Subcutaneous abdominal adipose tissue (tissue), 5 donors: ENCODE measurements around the gene TBRG1.
A peak's percentile ranks its signal among the peaks of the same experiment; 100 is the strongest.

Experiments
- H3K27ac ChIP-seq: one replicate; pipeline ENCODE4 v1.7.0; 2013; ENCODE audit warnings: low read depth, mild to moderate bottlenecking, inconsistent platforms, low read length, moderate library complexity
- H3K27me3 ChIP-seq, 5 donors: one replicate each; pipeline ENCODE4 v1.7.0; 2013; ENCODE audit warnings: low read length in 5 of 5, inconsistent platforms in 1 of 5; ENCODE audit not compliant: control insufficient read depth in 5 of 5, insufficient read depth in 4 of 5
- H3K36me3 ChIP-seq, 5 donors: one replicate each; pipeline ENCODE4 v1.7.0; 2013; ENCODE audit warnings: low read length in 5 of 5; ENCODE audit not compliant: control insufficient read depth in 5 of 5, insufficient read depth in 5 of 5
- H3K4me1 ChIP-seq, 5 donors: one replicate each; pipeline ENCODE4 v1.7.0; 2013; ENCODE audit warnings: low read length in 5 of 5, mild to moderate bottlenecking in 3 of 5, moderate library complexity in 1 of 5; ENCODE audit not compliant: control insufficient read depth in 5 of 5, insufficient read depth in 5 of 5
- H3K4me3 ChIP-seq, 5 donors: one replicate each; pipeline ENCODE4 v1.7.0; 2013; ENCODE audit warnings: low read length in 5 of 5, low read depth in 1 of 5
- H3K9ac ChIP-seq, 5 donors: one replicate each; pipeline ENCODE4 v1.7.0; 2013; ENCODE audit warnings: low read length in 5 of 5, mild to moderate bottlenecking in 4 of 5, moderate library complexity in 3 of 5
- H3K9me3 ChIP-seq, 5 donors: one replicate each; pipeline ENCODE4 v1.7.0; 2013; ENCODE audit warnings: low read length in 5 of 5; ENCODE audit not compliant: control insufficient read depth in 5 of 5
- donor health status: healthy.
- donor health status: healthy.
- donor health status: healthy.
- donor health status: healthy.
- donor health status: healthy.

Gene TBRG1

DNA sequence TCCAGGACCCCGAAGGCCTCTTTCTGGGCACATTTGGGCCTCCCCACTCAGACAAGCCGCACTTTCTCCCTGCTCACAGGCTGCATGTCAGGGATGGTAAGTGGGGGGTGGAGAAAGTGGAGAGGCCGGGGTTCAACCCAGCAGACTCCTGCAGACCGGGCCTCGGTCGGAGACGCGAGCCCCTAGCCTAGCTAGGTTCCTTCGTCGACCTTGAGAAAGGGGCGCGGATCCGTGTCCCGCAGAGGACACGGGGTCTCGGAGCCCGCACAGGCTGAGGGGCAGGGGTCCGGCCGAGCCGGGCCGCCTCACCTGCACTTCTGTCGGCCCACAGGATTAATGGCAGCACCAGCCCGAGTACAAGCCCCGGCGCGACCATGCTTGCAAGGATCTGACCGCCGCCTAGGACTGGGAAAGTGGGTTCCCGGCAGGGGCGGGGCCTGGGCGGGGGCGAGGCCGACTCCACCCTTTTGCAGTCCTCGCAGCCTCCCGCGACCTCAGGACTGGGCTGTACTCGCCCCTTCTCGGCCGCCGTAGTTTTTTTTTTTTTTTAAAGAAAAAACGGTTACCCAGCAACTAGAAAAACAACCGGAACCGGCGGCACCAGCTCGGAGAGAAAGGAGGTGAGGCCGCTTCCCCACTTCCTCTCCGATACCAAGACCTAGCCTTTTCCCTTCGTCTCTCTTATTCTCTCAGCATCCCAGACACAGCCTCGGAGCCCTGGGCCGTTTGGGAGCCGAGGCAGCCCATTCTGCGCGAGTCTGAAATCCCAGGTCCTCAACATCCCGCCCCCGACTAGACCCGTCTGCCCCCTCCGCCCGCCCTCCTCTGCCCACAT, 50.9 kb downstream of the TBRG1 start, which contains the start of the genes SIAE and SPA17:
SIAE (minus strand) TSS at position 407 of the 835 bp plus-strand sequence; CDS start at position 376, 31 bp downstream.
SPA17 (plus strand) TSS at position 572 of the 835 bp plus-strand sequence. CDS start 1,361 bp downstream, outside the sequence.
- Histone ChIP-seq H3K9me3 (no peaks in the 10 kb centered on the region), H3K27me3 (no peaks in the 10 kb centered on the region), H3K4me3 (peak within 1 kb of the TSS; percentile 58 to 85 (median 79)), H3K9ac (peak within 1 kb of the TSS; percentile 48 to 91 (median 83)), H3K27ac (peak within 1 kb of the TSS; percentile 83), H3K4me1 (peaks cover 0 to 30% (median 24%) of the 10 kb centered on the region in 5 donors), H3K36me3 (peaks cover 0 to 3% (median 0%) of the 10 kb centered on the region in 5 donors)

DNA sequence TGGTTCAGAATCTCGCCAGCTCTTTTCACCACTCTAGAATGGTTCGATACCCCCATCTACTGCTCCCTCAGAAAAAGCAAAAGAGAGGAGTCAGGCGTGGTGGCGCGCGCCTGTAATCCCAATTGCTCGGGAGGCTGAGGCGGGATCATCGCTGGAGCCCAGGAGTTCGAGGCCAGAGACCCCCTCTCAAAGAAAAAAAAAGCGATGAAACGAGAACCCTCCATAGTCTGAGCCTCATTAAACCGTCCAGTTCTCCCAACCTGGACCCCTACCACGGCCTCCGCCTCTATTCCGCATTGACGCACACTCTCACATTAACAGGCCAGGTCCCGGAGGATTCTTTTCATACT, 51.5 kb downstream of the TBRG1 start:
- Histone ChIP-seq H3K4me1 (peaks cover 0 to 30% (median 24%) of the 10 kb centered on the region in 5 donors), H3K27me3 (no peaks in the 10 kb centered on the region), H3K9me3 (no peaks in the 10 kb centered on the region), H3K4me3 (peak overlapping the region; percentile 55 to 79 (median 75)), H3K36me3 (no peaks in the 10 kb centered on the region), H3K9ac (peak overlapping the region in 3 of 5 donors; percentile 8 to 75 (median 56)), H3K27ac (no peak overlapping the region)

GRCh38 chr11:124674571-124674970, 51.9 kb downstream of the TBRG1 start:
- H3K9me3 ChIP-seq = no peaks in the 10 kb centered on the region
- H3K27me3 ChIP-seq = no peaks in the 10 kb centered on the region
- peak overlapping the region in 1 of 5 donors; percentile 75 for H3K9ac ChIP-seq
- peaks cover 0 to 30% (median 24%) of the 10 kb centered on the region in 5 donors for H3K4me1 ChIP-seq
- H3K27ac ChIP-seq = no peak overlapping the region
- H3K36me3 ChIP-seq = no peaks in the 10 kb centered on the region
- H3K4me3 ChIP-seq = peak overlapping the region; percentile 55 to 79 (median 75)

- no peak overlapping the region for H3K9ac ChIP-seq
- H3K9me3 ChIP-seq = no peaks in the 10 kb centered on the region
- no peaks in the 10 kb centered on the region for H3K36me3 ChIP-seq
- H3K4me3 ChIP-seq = no peak overlapping the region
- peak overlapping the region; percentile 48 for H3K27ac ChIP-seq
- H3K4me1 ChIP-seq = peaks cover 0 to 30% (median 24%) of the 10 kb centered on the region in 5 donors
- H3K27me3 ChIP-seq = no peaks in the 10 kb centered on the region
These were observed 53.7 kb downstream of the TBRG1 start for GRCh38 chr11:124676386-124676785.

DNA sequence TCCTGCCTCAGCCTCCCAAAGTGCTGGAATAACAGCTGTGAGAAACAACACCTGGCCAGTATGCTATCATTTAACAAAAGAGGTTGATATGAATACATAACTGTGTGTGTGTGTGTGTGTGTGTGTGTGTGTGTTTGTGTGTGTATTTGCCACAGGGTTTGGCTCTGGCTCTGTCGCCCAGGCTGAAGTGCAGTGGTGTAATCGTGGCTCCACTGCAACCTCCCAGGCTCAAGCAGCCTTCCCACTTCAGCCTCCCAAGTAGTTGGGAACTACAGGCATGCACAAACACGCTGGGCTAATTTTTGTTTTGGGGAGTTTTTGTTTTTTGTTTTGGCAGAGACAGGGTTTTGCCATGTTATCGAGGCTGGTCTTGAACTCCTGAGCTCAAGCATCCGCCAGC, 55.8 kb downstream of the TBRG1 start:
- no peak overlapping the region for H3K27ac ChIP-seq
- peaks cover 0 to 8% (median 5%) of the 10 kb centered on the region in 5 donors for H3K9me3 ChIP-seq
- no peaks in the 10 kb centered on the region for H3K36me3 ChIP-seq
- no peak overlapping the region for H3K4me3 ChIP-seq
- H3K4me1 ChIP-seq = peaks cover 0 to 19% (median 14%) of the 10 kb centered on the region in 5 donors
- H3K9ac ChIP-seq = no peak overlapping the region
- H3K27me3 ChIP-seq = no peaks in the 10 kb centered on the region

DNA sequence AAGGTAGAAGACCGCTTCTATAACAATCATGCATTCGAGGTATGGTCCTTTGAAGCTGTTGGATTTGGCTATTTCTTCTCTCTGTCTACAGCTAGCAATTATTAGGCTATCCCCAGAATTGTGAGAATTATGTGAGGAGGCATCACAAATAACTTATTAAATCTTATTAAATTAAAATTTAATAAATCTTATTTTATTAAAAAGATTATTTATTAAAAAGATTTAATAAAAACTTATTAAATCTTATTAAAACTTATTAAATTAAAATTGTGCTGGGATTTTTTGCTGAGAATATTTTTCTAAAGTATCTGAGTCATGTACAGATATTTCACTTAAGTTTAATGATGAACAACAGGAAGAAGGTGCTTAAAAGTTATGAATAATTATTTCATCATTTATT, 58.8 kb downstream of the TBRG1 start:
- Histone ChIP-seq H3K9me3 (peaks cover 0 to 8% (median 5%) of the 10 kb centered on the region in 5 donors), H3K27ac (no peak overlapping the region), H3K9ac (no peak overlapping the region), H3K4me1 (peaks cover 0 to 4% (median 3%) of the 10 kb centered on the region in 5 donors), H3K4me3 (no peak overlapping the region), H3K36me3 (no peaks in the 10 kb centered on the region), H3K27me3 (no peaks in the 10 kb centered on the region)

GRCh38 chr11:124682443-124682842, 59.8 kb downstream of the TBRG1 start:
- no peaks in the 10 kb centered on the region for H3K36me3 ChIP-seq
- no peaks in the 10 kb centered on the region for H3K4me1 ChIP-seq
- no peak overlapping the region for H3K4me3 ChIP-seq
- no peak overlapping the region for H3K27ac ChIP-seq
- peaks cover 0 to 8% (median 5%) of the 10 kb centered on the region in 5 donors for H3K9me3 ChIP-seq
- no peaks in the 10 kb centered on the region for H3K27me3 ChIP-seq
- no peak overlapping the region for H3K9ac ChIP-seq
